Activated naive CD4-positive, alpha-beta T cell treated with anti-CD3 and anti-CD28 coated beads, Interleukin-2, amount 50 U/mL, for 72 hours (primary cell): ENCODE results near the gene AGBL4. TPM values are rescaled to one million over a fixed set of nuclear protein-coding genes. Genes with fewer than 3 reads are reported as not detected.
"Not testable (repeated sequence)": the region's sequence is repeated elsewhere in the genome, so short reads cannot be mapped to it uniquely, and the experiment has no call there.

ENCODE experiments used
- ATAC-seq, 2 donors: fragments of 150-1000 bp; cut with Tn5 transposase; 2 replicates each; pipeline ENCODE4 v1.10.0; 2021; ENCODE audit warnings: mild to moderate bottlenecking in 2 of 2, moderate library complexity in 2 of 2
- DNase-seq, 2 donors: peaks; one replicate each; pipeline ENCODE4 v3.0.0; 2021 to 2022; ENCODE audit warnings: low spot score in 2 of 2
- H3K27ac Mint-ChIP-seq, 2 donors: one replicate each; pipeline ENCODE4 v1.8.0; 2022; ENCODE audit warnings: mild to moderate bottlenecking in 2 of 2, mixed read lengths in 2 of 2
- H3K36me3 Mint-ChIP-seq, 2 donors: one replicate each; pipeline ENCODE4 v1.8.0; 2022; ENCODE audit warnings: mixed read lengths in 2 of 2
- H3K9me3 Mint-ChIP-seq, 2 donors: one replicate each; pipeline ENCODE4 v1.8.0; 2022; ENCODE audit warnings: mixed read lengths in 2 of 2
- total RNA-seq, 2 donors: library from RNA; stranded (reverse); gene quantifications; one replicate each; pipeline ENCODE4 v1.2.3, GENCODE V29; 2022

Gene AGBL4
- under 1 TPM in 1 of 2 donors, not detected in 1; 0.19 TPM for total RNA-seq

DNA sequence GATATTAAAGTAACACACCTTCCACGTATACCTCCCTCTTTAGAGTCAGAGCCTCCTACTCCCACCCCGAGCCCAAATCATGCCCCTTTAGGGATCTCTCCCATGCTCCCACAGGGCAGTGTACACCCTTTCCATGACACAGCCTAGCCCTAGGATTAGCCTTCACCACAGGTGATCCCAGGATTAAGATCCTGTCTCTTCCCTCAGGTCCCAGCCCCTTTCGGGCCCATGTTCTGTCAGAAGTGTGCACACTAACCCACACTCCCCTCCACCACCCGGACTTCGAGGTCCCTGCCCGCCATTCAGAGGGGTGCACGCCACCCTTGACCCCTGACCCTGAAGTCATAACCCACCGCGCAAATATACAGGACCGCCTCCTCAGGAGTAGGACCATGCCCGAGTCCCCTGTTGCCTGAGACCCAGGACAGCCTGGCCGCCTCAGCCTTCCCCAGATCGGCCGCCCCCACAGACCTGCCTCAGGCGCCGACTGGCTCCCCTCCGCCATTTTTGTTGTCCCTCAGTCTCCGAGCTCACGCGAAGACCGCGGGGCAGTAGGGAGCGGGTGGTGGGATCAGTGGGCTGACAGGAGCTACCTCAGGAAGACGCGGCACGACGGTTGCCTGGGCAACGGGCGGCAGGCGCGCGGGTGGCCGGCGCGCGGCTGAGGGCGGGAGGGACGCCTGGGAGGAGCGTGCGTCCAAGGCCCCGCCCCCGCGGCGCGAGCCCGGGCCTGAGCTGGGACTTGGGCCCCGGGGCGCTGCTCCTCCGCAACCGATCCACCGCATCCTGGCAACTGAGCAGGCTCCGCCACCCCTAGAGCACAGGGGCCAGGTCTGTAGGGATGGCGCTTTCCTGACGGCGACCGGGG lies at the start of gene AGBL4:
AGBL4 (minus strand) TSS at position 663 of the 868 bp plus-strand sequence.
- peaks cover 6 to 11% of the 10 kb centered on the region in 2 donors for H3K36me3 Mint-ChIP-seq
- DNase-seq (no peak), ATAC-seq (peak in 1 of 2 donors; percentile 52)
- no peak within 1 kb of the TSS for H3K27ac Mint-ChIP-seq
- peaks cover 8 to 9% of the 10 kb centered on the region in 2 donors for H3K9me3 Mint-ChIP-seq

DNA sequence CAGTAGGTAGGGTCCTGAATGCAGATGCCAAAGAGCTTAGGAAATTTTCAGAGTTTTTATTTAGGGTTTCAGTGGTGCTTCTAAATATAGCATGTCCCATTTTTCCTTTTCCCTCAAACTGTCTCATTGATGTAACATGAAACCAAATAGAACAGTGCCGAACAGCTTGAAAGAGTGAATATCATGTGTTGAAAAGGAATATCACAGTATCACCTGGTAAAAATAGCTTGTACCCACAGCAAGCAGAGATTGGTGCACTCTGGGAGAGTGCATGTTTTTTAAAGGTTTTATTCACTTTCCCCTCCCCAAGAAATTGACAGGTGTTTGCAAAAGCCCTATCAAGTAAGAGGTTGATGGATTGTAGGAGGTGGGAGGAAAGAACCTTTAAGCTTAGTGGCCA lies 43.1 kb upstream of the AGBL4 start:
- DNase-seq = no peak
- H3K27ac Mint-ChIP-seq = no peak overlapping the region
- ATAC-seq = no peak
- H3K36me3 Mint-ChIP-seq = no peaks in the 10 kb centered on the region
- H3K9me3 Mint-ChIP-seq = no peaks in the 10 kb centered on the region

DNA sequence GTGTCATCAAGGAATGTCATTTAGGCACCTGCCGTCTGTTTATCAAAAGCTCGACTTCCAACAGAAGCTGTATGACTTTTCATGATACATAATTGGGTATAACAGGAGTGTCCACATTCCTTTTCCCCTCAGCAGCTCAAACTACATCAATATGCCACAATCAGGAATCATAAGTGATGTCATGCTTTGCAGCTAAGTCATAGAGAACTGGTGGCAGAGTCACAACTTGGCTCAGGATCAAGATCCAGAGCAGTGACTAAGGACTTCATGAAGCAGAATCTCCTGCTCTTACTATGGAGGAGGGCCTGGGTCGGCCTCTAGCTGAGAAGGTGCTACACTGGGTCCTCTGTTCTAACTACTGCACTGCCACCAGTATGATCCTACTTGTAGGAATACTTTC lies 36.5 kb upstream of the AGBL4 start:
- H3K9me3 Mint-ChIP-seq = no peaks in the 10 kb centered on the region
- no peak for DNase-seq
- no peak overlapping the region for H3K27ac Mint-ChIP-seq

DNA sequence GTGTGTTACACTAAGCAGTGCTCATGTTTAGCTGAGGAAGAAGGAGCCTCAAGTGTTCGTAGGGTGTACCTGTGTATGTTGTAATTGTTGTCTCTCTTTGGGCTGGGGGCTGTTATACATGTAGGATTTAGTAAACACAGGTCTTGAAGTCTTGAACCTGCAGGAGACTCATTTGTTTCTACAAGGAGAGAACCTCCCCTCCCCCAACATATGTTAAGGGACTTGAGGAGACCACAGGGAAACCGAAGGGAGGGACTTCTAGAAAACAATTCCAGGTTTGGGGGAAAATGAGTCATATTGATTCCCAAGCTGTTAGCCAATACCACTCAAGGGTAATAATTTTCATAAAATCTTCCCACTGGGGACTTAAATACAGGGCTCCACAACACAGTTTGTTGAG lies 25.0 kb upstream of the AGBL4 start:
- Mint-ChIP-seq H3K36me3 (peaks cover 0 to 12% of the 10 kb centered on the region in 2 donors), H3K9me3 (peaks cover 0 to 5% of the 10 kb centered on the region in 2 donors), H3K27ac (no peak overlapping the region)
- DNase-seq (no peak), ATAC-seq (no peak)

More for the DNA sequence above, 36.5 kb upstream of the AGBL4 start:
- no peak for ATAC-seq
- H3K36me3 Mint-ChIP-seq = no peaks in the 10 kb centered on the region

DNA sequence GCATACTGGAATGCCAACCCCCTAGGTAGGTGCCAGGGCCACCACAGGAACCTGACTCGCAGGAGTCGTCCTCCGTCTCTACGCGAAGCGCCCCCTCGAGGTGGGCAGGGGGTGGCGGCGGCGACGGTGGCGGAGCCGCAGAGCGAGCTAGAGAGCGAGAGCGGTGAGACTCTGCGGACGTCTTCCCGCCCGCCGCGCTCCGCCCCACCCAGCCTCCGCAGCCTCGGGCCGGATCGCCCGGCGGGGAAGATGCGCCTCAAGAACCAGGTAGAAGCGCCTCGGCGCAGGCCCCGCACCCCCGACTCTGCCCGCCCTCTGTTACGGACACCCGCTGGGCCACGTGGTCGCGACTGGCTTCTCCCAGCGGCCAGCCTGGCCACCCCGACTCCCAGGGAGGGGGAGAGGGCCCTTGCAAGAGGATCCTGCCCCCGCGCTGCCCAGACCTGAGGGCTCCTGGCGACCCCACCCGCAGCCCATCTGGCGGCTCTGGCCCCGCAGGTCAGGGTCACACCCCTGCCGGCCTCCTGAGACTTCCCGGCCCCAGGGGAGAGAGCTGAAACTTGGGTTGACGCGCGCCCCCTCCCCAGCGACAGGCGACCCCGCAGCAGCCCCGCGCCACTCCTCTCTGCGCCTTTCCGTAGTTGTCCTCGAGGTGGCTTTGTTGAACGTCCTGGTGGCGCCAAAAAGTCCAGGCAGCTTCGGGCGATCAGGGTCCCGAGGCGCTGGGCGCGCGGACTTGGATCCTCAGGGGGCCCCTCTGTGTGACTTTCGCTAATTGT lies 24.4 kb upstream of the AGBL4 start:
- Mint-ChIP-seq H3K9me3 (peaks cover 0 to 5% of the 10 kb centered on the region in 2 donors), H3K27ac (no peak overlapping the region), H3K36me3 (peaks cover 0 to 12% of the 10 kb centered on the region in 2 donors)
- ATAC-seq (no peak), DNase-seq (peak in 1 of 2 donors; percentile 9)

DNA sequence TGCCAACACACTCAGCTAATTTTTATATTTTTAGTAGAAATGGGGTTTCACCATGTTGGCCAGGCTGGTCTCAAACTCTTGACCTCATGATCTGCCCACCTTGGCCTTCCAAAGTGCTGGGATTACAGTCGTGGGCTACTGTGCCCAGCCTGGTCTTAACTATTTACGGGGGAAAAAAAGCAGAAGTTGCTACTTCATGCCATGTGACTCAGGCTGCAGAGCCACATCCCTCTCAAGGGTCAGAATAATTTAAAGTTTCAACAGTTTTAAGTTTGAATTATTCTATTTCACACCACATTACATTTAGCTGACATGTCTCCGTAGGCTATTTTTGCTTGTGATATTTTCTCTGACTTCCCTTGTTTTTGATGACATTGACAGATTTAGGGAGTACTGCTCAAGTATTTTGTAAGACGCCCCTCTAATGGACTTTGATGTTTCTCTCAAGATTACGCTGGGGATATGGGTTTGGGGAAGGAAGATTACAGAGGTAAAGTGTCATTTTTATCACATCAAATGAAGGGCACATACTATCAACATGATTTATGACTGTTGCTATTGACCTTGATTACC lies 14.6 kb upstream of the AGBL4 start:
- Mint-ChIP-seq H3K36me3 (no peaks in the 10 kb centered on the region), H3K27ac (no peak overlapping the region), H3K9me3 (peaks cover 7 to 10% of the 10 kb centered on the region in 2 donors)
- ATAC-seq (no peak), DNase-seq (no peak)

DNA sequence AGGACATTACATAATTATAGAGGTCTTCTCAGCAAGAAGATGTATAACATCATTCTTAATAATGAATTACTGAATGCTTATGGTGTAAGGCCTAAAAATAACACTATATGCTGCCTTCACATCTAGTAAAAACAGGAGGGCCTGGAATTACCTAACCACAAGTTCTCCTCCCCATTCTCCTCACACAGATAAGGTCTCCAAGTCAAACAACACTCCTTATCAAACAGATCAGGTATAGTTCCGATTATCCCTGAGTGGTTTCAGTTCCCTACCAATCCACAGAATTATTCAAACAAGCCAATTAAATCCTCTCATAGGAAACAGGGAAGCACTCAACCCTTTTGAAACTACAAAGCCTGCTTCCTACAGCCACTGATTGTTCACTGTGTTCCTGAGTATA lies 4.0 kb upstream of the AGBL4 start:
- ATAC-seq (no peak), DNase-seq (no peak)
- Mint-ChIP-seq H3K27ac (no peak overlapping the region), H3K36me3 (peaks cover 6 to 11% of the 10 kb centered on the region in 2 donors), H3K9me3 (peaks cover 8 to 9% of the 10 kb centered on the region in 2 donors)

DNA sequence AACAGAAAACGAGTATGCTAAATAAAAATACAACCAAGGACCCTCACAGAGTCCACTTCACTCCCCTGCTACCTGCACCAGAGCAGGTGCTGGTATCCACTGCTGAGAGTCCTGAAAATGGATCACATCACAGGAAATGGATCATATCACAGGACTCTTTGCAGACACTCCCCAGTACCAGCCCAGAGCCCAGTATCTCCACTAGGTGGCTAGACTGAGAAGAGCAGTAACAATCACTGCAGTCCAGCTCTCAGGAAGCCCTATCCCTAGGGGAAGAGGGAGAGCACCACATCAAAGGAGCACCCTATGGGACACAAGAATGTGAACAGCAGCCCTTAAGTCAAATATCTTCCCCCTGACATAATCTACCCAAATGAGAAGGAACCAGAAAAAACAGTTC lies 28.0 kb downstream of the AGBL4 start:
- DNase-seq (no peak), ATAC-seq (no peak)
- Mint-ChIP-seq H3K36me3 (peaks cover 0 to 13% of the 10 kb centered on the region in 2 donors), H3K27ac (no peak overlapping the region), H3K9me3 (peaks cover 24 to 31% of the 10 kb centered on the region in 2 donors)

DNA sequence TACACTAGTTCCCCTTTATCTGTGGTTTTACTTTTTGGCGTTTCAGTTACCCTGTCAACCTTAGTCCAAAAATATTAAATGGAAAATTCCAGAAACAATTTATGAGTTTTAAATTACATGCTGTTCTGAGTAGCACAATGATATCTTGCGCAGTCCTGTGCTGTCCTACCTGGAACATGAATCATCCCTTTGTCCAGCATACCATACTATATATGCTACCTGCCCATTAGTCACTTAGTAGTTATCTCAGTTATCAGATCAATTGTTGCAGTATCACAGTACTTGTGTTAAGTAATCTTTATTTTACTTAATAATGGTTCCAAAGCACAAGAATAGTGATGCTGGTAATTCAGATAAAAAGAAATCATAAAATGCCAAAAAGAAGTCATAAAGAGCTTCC lies 52.7 kb downstream of the AGBL4 start:
- Mint-ChIP-seq H3K9me3 (peaks cover 0 to 4% of the 10 kb centered on the region in 2 donors), H3K27ac (no peak overlapping the region), H3K36me3 (no peaks in the 10 kb centered on the region)
- DNase-seq = no peak
- ATAC-seq = no peak

DNA sequence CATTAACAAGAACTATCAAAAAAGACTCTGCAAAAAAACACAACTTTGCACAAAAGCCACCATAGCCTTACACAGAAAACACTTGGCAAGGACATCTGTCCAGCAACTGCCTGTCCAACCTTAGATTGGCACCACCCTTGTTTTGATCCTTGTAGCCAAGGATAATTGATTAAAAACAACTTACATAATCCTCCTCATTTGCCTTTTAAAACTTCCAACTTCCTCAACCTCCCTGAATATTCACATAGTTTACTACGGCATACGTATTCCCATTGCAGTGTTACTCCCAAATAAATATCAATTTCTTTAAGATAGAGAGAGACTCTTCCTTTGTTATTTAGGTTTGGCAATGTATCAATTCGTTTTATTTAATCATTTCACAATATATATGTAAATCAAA lies 72.4 kb downstream of the AGBL4 start:
- ATAC-seq (no peak), DNase-seq (no peak)
- H3K9me3 Mint-ChIP-seq = peaks cover 0 to 9% of the 10 kb centered on the region in 2 donors
- no peaks in the 10 kb centered on the region for H3K36me3 Mint-ChIP-seq
- H3K27ac Mint-ChIP-seq = no peak overlapping the region

DNA sequence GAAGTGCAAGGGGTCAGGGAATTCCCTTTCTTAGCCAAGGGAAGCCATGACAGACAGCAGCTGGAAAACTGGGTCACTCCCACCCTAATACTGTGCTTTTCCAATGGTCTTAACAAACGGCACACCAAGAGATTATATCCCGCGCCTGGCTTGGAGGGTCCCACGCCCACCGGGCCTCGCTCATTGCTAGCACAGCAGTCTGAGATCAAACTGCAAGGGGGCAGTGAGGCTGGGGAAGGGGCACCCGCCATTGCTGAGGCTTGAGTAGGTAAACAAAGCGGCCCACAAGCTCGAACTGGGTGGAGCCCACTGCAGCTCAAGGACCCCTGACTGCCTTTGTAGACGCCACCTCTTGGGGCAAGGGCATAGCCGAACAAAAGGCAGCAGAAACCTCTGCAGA lies 108.5 kb downstream of the AGBL4 start:
- not testable (repeated sequence) for H3K36me3 Mint-ChIP-seq, H3K27ac Mint-ChIP-seq, ATAC-seq, DNase-seq
- peaks cover 19 to 23% of the 10 kb centered on the region in 2 donors for H3K9me3 Mint-ChIP-seq

DNA sequence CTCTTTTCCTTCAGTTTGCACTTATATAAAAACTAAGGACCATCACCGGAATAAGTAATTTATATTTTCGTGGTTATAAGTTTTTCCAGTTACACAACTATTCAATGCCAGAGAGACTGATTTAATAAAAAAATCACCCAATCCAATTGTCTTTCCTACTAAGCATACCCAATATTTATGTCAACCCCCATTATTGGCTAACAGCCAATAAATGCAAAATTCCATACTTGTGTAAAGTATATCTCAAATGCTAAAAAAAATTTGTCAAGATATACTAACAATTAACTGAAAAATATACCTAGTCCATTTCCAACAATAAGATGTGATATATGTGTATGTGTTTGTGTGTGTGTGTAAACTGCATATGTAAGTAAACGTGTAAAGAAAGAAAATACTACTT lies 117.4 kb downstream of the AGBL4 start:
- Mint-ChIP-seq H3K27ac (no peak overlapping the region), H3K9me3 (peaks cover 12 to 17% of the 10 kb centered on the region in 2 donors), H3K36me3 (no peaks in the 10 kb centered on the region)
- no peak for ATAC-seq
- DNase-seq = no peak

DNA sequence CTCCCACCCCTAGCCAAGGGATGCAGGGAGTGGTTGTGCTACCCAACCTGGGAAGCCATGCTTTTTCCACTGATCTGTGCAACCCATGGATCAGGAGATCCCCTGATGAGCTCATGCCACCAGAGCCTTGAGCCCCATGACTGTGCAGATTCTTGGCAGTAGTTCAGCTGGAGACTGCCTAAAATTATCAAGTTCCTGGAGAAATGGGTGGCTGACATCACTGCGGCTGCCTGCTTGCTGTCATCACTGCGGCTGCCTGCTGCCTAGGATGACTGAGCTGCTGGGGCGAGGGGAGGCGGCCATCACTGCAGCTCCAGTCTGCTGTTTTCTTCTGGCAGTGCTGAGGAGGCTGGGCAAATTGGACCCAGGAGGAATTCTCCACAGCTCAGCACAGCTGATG lies 159.2 kb downstream of the AGBL4 start:
- peaks cover 14 to 35% of the 10 kb centered on the region in 2 donors for H3K9me3 Mint-ChIP-seq
- no peak for ATAC-seq
- peaks cover 0 to 7% of the 10 kb centered on the region in 2 donors for H3K36me3 Mint-ChIP-seq
- no peak overlapping the region for H3K27ac Mint-ChIP-seq
- DNase-seq = no peak

DNA sequence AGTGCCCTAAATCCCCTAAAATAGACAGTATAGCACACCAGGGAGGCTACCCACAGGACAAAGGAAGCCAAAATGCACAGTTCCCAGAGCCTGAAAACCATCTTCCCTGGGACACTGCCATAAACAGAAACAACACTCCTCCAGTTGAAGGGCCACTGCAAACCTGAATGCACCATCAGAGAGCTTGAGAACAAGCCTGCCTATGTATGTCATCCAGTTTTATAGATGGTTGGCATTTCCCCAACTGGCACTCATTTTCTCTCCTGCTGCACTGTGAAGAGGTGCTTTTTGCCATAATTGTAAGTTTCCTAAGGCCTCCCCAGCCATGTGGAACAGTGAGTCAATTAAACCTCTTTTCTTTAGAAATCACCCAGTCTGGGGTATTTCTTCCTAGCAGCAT lies 169.0 kb downstream of the AGBL4 start:
- DNase-seq (no peak), ATAC-seq (no peak)
- no peak overlapping the region for H3K27ac Mint-ChIP-seq
- H3K9me3 Mint-ChIP-seq = peaks cover 4 to 9% of the 10 kb centered on the region in 2 donors
- H3K36me3 Mint-ChIP-seq = no peaks in the 10 kb centered on the region

DNA sequence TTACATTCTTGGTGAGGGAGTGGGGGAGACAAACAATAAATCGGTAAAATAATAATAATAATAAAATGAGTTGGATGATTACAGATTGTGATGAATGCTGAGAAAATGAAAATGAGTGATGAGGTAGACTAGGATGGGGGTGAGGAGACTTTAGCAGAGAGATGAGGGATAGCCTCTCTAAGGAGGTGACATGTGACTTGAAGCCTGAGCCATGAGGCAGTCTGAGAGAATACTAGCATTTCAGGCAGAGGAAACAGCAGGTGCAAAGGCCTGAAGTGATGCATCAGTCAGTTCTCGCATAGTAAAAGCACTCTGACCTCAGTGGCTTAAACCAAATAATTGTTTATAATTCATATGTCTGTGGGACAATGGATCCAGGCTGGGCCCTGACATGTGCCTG lies 181.2 kb downstream of the AGBL4 start:
- ATAC-seq (no peak), DNase-seq (no peak)
- peaks cover 44 to 50% of the 10 kb centered on the region in 2 donors for H3K9me3 Mint-ChIP-seq
- peaks cover 19 to 22% of the 10 kb centered on the region in 2 donors for H3K36me3 Mint-ChIP-seq
- no peak overlapping the region for H3K27ac Mint-ChIP-seq

DNA sequence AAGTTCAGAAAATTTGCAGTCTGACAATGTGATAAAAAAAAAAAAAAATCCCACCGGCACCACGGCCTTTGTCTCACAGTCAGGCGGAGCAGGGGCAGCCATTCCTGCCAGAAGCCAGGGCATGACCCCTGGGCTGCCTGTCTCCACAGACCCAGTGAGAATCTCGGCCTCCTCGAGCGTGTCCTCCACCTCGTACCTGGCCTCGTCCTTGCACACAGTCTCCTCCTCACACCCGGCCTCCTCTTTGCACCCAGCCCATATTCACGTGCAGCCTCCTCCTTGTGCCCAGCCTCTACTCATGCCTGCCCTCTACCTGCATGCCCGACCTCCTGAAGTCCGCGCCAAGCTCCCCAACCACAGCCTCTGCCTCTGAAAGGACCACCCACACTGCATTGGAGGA lies 182.0 kb downstream of the AGBL4 start:
- no peak for DNase-seq
- no peak for ATAC-seq
- Mint-ChIP-seq H3K36me3 (peaks cover 19 to 22% of the 10 kb centered on the region in 2 donors), H3K27ac (no peak overlapping the region), H3K9me3 (peaks cover 44 to 50% of the 10 kb centered on the region in 2 donors)

DNA sequence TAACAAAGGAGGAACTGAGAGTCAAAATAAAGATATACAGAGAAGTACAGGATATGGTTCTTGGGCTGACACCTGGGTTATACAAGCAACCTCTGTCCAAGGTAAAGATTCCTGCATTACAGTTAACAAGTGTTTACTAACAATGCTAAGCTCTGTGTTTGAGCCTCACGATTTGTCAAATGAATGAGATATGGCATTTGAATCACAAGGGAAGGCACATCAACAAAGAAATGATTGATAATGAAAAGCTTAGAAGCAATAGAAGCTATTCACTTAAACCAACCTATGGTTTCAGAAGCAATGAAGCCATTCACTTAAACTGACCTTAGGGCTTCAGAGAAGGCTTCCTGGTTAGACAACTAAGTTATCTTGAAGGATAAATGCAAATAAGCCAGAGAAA lies 199.5 kb downstream of the AGBL4 start:
- peaks cover 24 to 34% of the 10 kb centered on the region in 2 donors for H3K9me3 Mint-ChIP-seq
- DNase-seq (no peak), ATAC-seq (no peak)
- H3K27ac Mint-ChIP-seq = no peak overlapping the region
- no peaks in the 10 kb centered on the region for H3K36me3 Mint-ChIP-seq
